IPS-15b (cell line): ENCODE data around the gene EDEM2.
"Not testable (repeated sequence)": the region's sequence is repeated elsewhere in the genome, so short reads cannot be mapped to it uniquely, and the experiment has no call there.

Source experiments
- H3K27me3 ChIP-seq: one replicate; pipeline ENCODE4 v1.6.1; 2013; ENCODE audit warnings: low read length; ENCODE audit not compliant: control insufficient read depth, insufficient read depth
- H3K36me3 ChIP-seq: one replicate; pipeline ENCODE4 v1.6.1; 2013; ENCODE audit warnings: low read length; ENCODE audit not compliant: control insufficient read depth, insufficient read depth
- H3K4me1 ChIP-seq: one replicate; pipeline ENCODE4 v1.6.1; 2013; ENCODE audit warnings: mild to moderate bottlenecking, low read length; ENCODE audit not compliant: control insufficient read depth, insufficient read depth
- H3K4me3 ChIP-seq: one replicate; pipeline ENCODE4 v1.5.1; 2013; ENCODE audit warnings: low read depth, low read length
- H3K9ac ChIP-seq: one replicate; pipeline ENCODE4 v1.6.1; 2013; ENCODE audit warnings: low read depth, mild to moderate bottlenecking, low read length
- H3K9me3 ChIP-seq: one replicate; pipeline ENCODE4 v1.6.1; 2013; ENCODE audit warnings: mild to moderate bottlenecking, low read length; ENCODE audit not compliant: control insufficient read depth, insufficient read depth

EDEM2 gene

DNA sequence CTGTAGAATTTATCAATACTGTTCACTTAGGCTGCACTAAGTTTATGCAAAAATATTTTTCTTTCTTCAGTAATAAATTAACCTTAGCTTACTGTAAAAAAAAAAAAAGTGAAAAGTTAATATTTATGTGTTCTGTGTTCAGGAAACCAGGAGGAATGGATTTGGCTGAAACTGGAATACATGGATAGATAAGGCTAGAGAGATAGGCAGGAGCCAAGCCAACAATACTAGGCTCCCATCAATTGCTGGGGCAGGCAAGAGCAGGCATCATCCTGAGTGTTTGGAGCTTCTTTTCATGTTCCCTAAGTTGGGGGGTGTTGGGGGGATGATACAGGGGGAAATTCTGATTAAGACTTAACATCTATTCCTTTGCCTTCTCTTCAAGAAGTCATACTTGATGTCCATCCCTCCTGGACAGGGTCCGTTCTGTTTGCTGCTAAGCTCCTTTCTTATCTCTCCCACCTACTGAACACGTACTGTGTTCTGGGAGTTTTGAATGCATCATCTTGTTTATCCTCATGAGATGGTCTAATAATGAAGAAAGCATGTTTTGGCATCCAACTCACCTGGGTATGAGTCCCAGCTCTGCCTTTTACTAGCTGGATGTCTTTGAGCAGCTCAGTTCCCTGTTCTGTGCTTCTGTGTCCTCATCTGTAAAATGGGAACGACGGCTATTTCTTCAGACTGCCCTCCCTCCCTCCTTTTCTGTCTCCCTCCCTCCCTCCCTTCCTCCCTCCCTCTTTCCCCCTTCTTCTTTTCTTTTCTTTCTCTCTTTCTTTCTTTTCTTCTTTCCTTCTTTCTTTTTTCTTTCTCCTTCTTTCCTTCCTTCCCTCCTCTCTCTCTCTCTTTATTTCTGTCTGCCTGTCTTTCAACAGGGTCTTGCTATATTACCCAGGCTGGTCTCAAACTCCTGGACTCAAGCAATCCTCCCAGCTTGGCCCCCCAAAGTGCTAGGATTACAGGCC, 18.4 kb upstream of the EDEM2 start:
- Histone ChIP-seq H3K27me3 (no peaks in the 10 kb centered on the region), H3K36me3 (no peaks in the 10 kb centered on the region), H3K9ac (no peak overlapping the region), H3K4me1 (peaks cover 8% of the 10 kb centered on the region), H3K9me3 (no peaks in the 10 kb centered on the region), H3K4me3 (no peak overlapping the region)

DNA sequence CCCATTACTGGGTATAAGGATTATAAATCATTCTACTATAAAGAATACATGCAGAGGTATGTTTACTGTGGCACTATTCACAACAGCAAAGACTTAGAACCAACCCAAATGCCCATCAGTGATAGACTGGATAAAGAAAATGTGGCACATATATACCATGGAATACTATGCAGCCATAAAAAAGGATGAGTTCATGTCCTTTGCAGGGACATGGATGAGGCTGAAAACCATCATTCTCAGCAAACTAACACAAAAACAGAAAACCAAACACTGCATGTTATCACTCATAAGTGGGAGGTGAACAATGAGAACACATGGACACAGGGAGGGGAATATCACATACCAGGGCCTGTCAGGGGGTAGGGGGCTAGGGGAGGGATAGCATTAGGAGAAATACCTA, 17.4 kb upstream of the EDEM2 start:
- H3K4me3 ChIP-seq, H3K27me3 ChIP-seq, H3K9me3 ChIP-seq, H3K4me1 ChIP-seq, H3K9ac ChIP-seq, H3K36me3 ChIP-seq: not testable (repeated sequence)

DNA sequence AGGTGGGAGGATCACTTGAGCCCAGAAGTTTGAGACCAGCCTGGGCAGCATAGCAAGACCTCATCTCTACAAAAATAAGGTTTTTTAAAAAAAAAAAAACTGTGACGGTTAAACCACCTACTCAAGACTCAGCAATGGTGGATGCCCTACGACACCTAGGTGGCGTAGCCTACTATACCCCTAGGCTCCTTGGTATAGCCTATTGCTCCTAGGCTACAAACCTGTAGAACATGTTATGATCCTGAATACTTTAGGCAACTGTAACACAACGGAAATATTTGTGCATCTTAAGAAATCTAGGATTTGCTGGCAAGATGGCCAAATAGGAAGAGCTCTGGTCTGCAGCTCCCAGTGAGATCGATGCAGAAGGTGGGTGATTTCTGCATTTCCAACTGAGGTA, 13.2 kb upstream of the EDEM2 start:
- not testable (repeated sequence) for H3K9me3 ChIP-seq, H3K36me3 ChIP-seq, H3K4me1 ChIP-seq, H3K9ac ChIP-seq, H3K4me3 ChIP-seq, H3K27me3 ChIP-seq

DNA sequence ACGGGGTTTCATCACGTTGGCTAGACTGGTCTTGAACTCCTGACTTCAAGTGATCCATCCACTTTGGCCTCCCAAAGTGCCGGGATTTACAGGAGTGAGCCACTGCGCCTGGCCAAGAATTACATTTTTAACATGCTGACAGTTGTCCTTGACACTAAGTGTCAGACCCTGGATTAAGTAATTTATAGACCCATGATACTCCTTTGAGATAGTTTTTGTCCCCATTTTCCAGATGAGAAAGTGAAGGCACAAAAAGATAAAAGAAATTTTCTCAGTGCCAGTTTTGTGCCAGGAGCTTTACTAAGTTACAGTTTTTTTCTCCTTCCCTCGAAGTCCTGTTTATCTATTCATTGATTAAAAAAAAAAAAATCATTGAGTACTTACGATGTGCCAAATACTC, 9.8 kb upstream of the EDEM2 start:
- Histone ChIP-seq H3K4me3 (no peak overlapping the region), H3K4me1 (no peaks in the 10 kb centered on the region), H3K27me3 (no peaks in the 10 kb centered on the region), H3K36me3 (no peaks in the 10 kb centered on the region), H3K9me3 (no peaks in the 10 kb centered on the region), H3K9ac (no peak overlapping the region)

DNA sequence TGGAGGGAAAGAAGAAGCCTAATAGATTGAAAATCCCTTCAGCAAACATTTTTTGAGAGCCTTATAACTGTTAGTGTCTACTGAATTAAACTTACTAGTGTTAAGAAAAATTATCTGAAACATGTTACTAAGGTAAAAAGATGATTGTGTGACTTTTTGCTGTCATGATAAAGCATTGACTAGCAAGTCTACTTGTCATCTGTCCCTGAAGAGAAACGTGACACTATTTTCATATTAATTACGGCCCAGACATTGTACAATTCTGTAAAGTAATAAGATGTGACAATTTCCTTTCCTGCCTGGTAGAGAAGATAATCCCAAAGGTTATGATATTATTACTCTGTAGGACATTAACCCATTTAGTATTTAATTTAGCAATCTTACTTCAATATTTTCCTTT, 8.8 kb upstream of the EDEM2 start:
- Histone ChIP-seq H3K9me3 (no peaks in the 10 kb centered on the region), H3K9ac (no peak overlapping the region), H3K4me3 (no peak overlapping the region), H3K36me3 (no peaks in the 10 kb centered on the region), H3K4me1 (no peaks in the 10 kb centered on the region), H3K27me3 (no peaks in the 10 kb centered on the region)

DNA sequence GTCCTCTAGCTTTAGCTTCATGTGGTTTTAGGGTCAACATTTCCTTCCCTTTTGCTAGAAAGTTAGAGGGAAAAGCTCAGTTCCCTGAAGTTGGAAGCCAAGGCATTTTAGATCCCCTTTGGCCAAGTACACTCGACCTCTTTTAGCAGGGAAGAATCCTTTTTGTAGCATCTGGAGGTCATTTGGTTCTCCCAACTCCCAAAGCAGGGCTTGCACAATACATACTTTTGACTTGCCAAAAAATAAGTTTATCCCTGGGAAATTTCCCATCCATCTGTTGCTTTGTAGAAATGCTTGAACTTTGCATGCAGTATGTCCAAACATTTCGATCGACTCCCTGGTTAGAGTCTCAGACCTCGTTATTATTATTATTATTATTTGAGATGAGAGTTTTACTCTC, 4.6 kb upstream of the EDEM2 start:
- H3K27me3 ChIP-seq, result no peaks in the 10 kb centered on the region
- H3K4me3 ChIP-seq, result no peak overlapping the region
- H3K4me1 ChIP-seq, result no peaks in the 10 kb centered on the region
- no peaks in the 10 kb centered on the region for H3K9me3 ChIP-seq
- no peak overlapping the region for H3K9ac ChIP-seq
- no peaks in the 10 kb centered on the region for H3K36me3 ChIP-seq

DNA sequence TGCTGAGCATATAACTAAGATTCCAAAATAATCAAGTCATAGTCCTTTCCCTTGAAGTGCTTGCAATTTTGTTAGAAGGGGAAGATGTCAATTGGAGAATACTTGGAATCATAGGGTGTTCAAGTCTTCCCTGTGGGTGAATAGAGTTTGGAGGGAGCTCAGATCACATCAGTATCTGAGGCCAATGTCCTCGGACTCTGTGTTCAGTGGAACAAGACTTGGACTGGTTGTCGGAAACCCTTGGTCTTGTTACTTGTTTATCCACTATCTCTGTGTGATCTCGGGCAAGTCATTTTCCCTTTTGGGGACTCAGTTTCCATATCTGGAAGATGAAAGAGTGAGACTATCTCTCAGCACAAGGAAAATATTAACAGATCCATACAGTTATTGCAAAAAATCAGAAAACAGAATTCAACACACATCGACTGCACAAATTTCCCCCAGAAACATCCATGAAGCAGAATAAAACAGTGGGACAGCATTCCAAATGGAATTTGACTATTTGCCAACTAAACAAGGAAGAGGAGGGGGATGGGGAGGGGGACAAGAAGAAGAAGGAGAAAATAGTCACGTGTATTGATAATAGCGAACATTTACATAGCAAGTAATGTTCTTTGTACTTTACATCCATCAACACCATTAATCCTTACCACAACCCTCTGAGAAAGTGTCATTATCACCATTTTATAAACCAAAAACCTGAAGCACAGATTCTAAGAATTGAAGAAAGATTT, 3.9 kb upstream of the EDEM2 start:
- H3K9me3 ChIP-seq, result no peaks in the 10 kb centered on the region
- no peaks in the 10 kb centered on the region for H3K27me3 ChIP-seq
- no peak overlapping the region for H3K4me3 ChIP-seq
- no peaks in the 10 kb centered on the region for H3K36me3 ChIP-seq
- no peak overlapping the region for H3K9ac ChIP-seq
- no peaks in the 10 kb centered on the region for H3K4me1 ChIP-seq

DNA sequence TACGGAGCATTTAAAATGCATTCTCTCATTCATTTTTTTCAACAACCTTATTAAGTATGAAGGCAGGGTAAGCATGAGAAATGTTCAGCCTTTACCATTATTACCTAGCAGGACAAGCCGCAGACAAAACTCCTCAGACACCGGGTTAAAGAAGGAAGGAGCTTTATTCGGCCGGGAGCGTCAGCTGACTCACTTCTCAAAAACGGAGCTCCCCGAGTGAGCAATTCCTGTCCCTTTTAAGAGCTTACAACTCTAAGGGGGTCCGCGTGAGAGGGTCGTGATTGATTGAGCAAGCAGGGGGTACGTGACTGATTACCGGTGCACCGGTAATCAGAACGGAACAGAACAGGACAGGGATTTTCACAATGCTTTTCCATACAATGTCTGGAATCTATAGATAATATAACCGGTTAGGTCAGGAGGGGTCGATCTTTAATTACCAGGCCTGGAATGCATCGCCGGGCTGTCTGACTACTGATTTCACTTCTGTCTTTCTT, 487 bp upstream of the EDEM2 start:
- not testable (repeated sequence) for H3K9ac ChIP-seq, H3K9me3 ChIP-seq, H3K27me3 ChIP-seq, H3K4me1 ChIP-seq, H3K36me3 ChIP-seq
- H3K4me3 ChIP-seq, result peak overlapping the region; percentile 99

DNA sequence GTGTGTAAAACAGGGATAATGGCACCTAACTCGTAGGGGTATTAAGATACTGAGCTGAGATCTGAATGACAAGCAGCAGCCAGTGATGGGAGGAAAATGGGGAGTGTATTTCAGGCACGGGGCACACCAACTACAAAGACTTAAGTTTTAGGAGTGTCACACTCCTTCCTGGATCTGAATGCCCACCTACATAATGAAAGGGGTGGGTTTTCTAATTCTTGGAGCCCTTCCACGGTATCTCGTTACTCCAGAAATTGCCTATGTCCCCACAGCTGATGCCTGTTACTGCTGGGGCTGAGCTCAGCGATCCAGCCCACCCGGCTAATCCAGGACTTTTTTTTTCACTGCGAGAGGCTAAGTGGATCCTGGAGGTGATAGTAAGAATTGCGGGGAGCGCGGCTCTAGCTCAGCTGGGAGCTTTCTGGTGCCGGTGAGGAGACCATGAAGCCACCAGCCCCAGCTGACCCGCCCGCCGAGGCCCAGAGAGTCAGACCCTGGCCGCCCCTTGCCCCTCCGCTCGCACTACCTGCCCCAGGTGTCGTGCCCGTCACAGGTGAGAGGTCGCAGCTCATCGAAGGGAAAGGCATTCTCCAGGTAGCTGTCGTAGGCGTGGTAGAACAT, 727 bp downstream of the EDEM2 start:
- H3K9me3 ChIP-seq, result no peaks in the 10 kb centered on the region
- H3K36me3 ChIP-seq, result peaks cover 3% of the 10 kb centered on the region
- H3K27me3 ChIP-seq, result no peaks in the 10 kb centered on the region
- peaks cover 4% of the 10 kb centered on the region for H3K4me1 ChIP-seq
- H3K9ac ChIP-seq, result peak overlapping the region; percentile 84
- H3K4me3 ChIP-seq, result peak overlapping the region; percentile 99

DNA sequence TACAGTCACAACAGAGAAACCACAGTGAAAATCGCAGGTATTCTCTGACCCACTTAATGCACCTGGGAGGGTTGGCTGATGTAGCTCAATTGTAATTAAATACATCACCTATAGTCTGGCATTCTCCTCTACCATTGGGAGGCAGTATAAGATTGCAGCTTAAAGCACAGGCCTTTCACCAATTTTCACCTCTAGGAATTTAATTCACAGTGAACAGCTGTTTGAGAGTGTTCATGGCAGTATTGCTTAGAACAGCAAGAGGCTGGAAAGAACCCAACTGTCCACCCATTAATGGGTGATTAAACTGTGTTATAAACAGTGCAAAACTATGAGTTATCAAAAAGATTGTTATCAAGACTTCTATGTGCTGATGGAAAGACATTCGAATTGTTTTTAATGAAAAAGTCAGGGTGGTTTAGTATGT, 2.0 kb downstream of the EDEM2 start:
- no peak overlapping the region for H3K4me3 ChIP-seq
- no peak overlapping the region for H3K9ac ChIP-seq
- H3K4me1 ChIP-seq, result peaks cover 4% of the 10 kb centered on the region
- H3K9me3 ChIP-seq, result no peaks in the 10 kb centered on the region
- peaks cover 6% of the 10 kb centered on the region for H3K36me3 ChIP-seq
- no peaks in the 10 kb centered on the region for H3K27me3 ChIP-seq

DNA sequence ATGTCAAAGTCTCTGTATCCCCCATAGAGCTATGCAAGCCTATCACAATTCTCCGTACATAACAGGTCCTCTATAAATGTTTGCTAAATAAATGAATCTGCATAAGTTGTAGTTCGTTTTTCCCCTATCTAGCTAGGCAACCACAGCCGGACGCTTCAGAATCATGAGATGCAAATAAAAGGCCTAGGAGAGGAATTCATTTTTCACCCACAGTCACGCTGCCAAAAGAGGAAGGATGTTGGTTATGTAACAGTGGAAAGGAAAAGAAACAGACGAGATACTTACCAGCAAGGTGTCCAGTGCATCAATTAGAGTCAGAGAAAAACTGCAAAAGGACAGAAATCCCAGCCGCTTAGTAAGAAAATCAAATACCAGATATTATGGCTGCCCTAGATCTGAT, 2.4 kb downstream of the EDEM2 start:
- Histone ChIP-seq H3K9ac (no peak overlapping the region), H3K27me3 (no peaks in the 10 kb centered on the region), H3K36me3 (peaks cover 6% of the 10 kb centered on the region), H3K9me3 (no peaks in the 10 kb centered on the region), H3K4me3 (no peak overlapping the region), H3K4me1 (peaks cover 4% of the 10 kb centered on the region)
